Heart left ventricle (tissue), 13 donors: Measurements from ENCODE around the gene KCNJ18.
"Not testable (repeated sequence)": the region's sequence is repeated elsewhere in the genome, so short reads cannot be mapped to it uniquely, and the experiment has no call there.

ENCODE experiments used
- POLR2A ChIP-seq, 2 donors: fragments of 450-650 bp; IDR thresholded peaks; one replicate each; pipeline ENCODE4 v1.6.1; 2017; ENCODE audit warnings: antibody characterized with exemption in 2 of 2, mild to moderate bottlenecking in 2 of 2, moderate library complexity in 2 of 2
- TF ChIP-seq, protein P1 (sequence below), 12 donors: fragments of 200-600 bp; sonication (generic) in 4 of 12; IDR thresholded peaks; one replicate each; pipeline versions ENCODE4 v1.5.0 to v1.8.0; 2018 to 2022; ENCODE audit warnings: antibody characterized with exemption in 12 of 12, mild to moderate bottlenecking in 5 of 12
- donor health status: ischemic (EF 13 %, LVEDD 7.1; RV severe dilation, severe dysfunction).
- donor health status: DM: no; HTN: yes; CAD: no.
- donor health status: DM: no; HTN: no; CAD: no.
- donor health status: ischemic (EF 25% LVEDD 6.9; RV normal size, moderate dysfunction).
- donor health status: ischemic (EF 25% LVEDD 5.7; RV mildly dilated, moderate dysfunction).
- donor health status: ischemic (EF 35%, LVEDD 5.7; RV mildly dilated, moderate dysfunction).
- donor health status: nonischemic (EF 11% LVEDD 7.7; RV severe dilation, severe dysfunction).
- donor health status: DM: yes; HTN: yes; CAD: no.
- donor health status: PGD.
- donor health status: ischemic (EF 29% LVEDD 5.4; RV normal size, mild dysfunction).
- donor health status: nonischemic (EF 23%, LVEDD 6.1; RV moderate dilation, normal function).

DNA sequence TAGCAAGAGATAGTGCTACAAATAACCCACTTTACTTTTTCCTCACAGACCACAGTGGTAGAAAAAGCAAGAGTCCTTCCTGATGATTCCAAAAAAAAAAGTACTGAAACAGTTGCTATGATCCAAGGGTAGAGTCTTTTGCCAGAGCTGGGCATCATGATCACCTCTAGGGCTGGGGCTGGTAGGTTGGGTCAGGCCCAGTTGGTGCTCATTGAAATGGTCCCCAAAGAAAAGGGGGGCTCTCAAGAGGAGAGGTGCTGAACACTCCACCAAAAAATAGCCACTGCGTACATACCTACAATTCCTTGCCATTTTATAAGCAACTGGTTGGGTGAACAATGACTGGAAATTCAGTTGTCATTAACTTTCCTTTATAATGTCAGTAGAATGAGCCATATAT lies 30.9 kb upstream of the KCNJ18 start:
- TF ChIP-seq, protein P1, sequence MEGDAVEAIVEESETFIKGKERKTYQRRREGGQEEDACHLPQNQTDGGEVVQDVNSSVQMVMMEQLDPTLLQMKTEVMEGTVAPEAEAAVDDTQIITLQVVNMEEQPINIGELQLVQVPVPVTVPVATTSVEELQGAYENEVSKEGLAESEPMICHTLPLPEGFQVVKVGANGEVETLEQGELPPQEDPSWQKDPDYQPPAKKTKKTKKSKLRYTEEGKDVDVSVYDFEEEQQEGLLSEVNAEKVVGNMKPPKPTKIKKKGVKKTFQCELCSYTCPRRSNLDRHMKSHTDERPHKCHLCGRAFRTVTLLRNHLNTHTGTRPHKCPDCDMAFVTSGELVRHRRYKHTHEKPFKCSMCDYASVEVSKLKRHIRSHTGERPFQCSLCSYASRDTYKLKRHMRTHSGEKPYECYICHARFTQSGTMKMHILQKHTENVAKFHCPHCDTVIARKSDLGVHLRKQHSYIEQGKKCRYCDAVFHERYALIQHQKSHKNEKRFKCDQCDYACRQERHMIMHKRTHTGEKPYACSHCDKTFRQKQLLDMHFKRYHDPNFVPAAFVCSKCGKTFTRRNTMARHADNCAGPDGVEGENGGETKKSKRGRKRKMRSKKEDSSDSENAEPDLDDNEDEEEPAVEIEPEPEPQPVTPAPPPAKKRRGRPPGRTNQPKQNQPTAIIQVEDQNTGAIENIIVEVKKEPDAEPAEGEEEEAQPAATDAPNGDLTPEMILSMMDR (IDR thresholded peaks at IDR 0.05) = not testable (repeated sequence)
- TF ChIP-seq POLR2A (IDR thresholded peaks at IDR 0.05) = not testable (repeated sequence)
